IMR-90 (cell line): ENCODE measurements around the gene CPLX1. TPM values are rescaled to one million over a fixed set of nuclear protein-coding genes. Genes with fewer than 3 reads are reported as not detected.

Experiments used
- ATAC-seq: fragments of 200-7000 bp; cut with Tn5 transposase; 2 replicates; pipeline ENCODE4 v1.9.1; 2020; ENCODE audit warnings: low read depth, mild to moderate bottlenecking, moderate library complexity
- BruUV-seq: library from RNA; stranded (reverse); fragments of 400-500 nt; replicated peaks from 2 replicates; lab custom pipeline; 2021; lab: Mats Ljungman, UMichigan
- CTCF ChIA-PET: fragments of 300-600 bp; formaldehyde crosslinking; extraction: SDS; loops from one replicate; lab custom pipeline; 2021; ENCODE audit warnings: antibody characterized with exemption; lab: Yijun Ruan, JAX
- POLR2A ChIA-PET: fragments of 300-600 bp; sonication (Branson Sonifier 250); formaldehyde crosslinking; loops from one replicate; lab custom pipeline; 2022; ENCODE audit warnings: antibody characterized with exemption; ENCODE audit not compliant: unreplicated experiment; lab: Charles Lee
- DNase-seq: peaks from one replicate; pipeline ENCODE4 v3.0.0; 2013
- H2AFZ ChIP-seq: replicated peaks from 2 replicates; pipeline ENCODE3; 2013; ENCODE audit warnings: low read length, mild to moderate bottlenecking; ENCODE audit not compliant: poor library complexity
- H2AK5ac ChIP-seq: 2 replicates; pipeline ENCODE4 v1.6.1; 2013; ENCODE audit warnings: low read depth, low read length, inconsistent platforms
- H2AK9ac ChIP-seq: replicated peaks from 2 replicates; pipeline ENCODE3; 2013; ENCODE audit warnings: mild to moderate bottlenecking, low read depth, low read length, moderate library complexity; ENCODE audit not compliant: poor library complexity
- H2BK120ac ChIP-seq: 2 replicates; pipeline ENCODE4 v1.6.1; 2013; ENCODE audit warnings: low read depth, low read length, inconsistent platforms
- H2BK15ac ChIP-seq: 3 replicates; pipeline ENCODE4 v1.6.1; 2013; ENCODE audit warnings: low read depth, low read length, inconsistent platforms
- H2BK20ac ChIP-seq: 2 replicates; pipeline ENCODE4 v1.6.1; 2013; ENCODE audit warnings: low read depth, mild to moderate bottlenecking, inconsistent platforms, low read length, moderate library complexity
- H2BK5ac ChIP-seq: 2 replicates; pipeline ENCODE4 v1.6.1; 2013; ENCODE audit warnings: mild to moderate bottlenecking, low read depth, low read length, inconsistent platforms; ENCODE audit not compliant: poor library complexity, severe bottlenecking
- H3K14ac ChIP-seq: replicated peaks from 2 replicates; pipeline ENCODE4 v1.6.1; 2013; ENCODE audit warnings: low read depth, low read length, inconsistent platforms
- H3K18ac ChIP-seq: 2 replicates; pipeline ENCODE4 v1.6.1; 2013; ENCODE audit warnings: low read depth, low read length, control low read depth
- H3K23ac ChIP-seq: 2 replicates; pipeline ENCODE4 v1.6.1; 2013; ENCODE audit warnings: low read depth, low read length, inconsistent platforms
- H3K27ac ChIP-seq: 2 replicates; pipeline ENCODE4 v1.5.1; 2013; ENCODE audit warnings: mild to moderate bottlenecking, control low read depth, low read length; ENCODE audit not compliant: insufficient read depth
- H3K27me3 ChIP-seq: 2 replicates; pipeline ENCODE4 v1.6.1; 2013; ENCODE audit warnings: low read length; ENCODE audit not compliant: control insufficient read depth, insufficient read depth
- H3K36me3 ChIP-seq: 2 replicates; pipeline ENCODE4 v1.6.1; 2013; ENCODE audit warnings: low read length, mixed read lengths; ENCODE audit not compliant: control insufficient read depth, insufficient read depth
- H3K4ac ChIP-seq: 2 replicates; pipeline ENCODE4 v1.6.1; 2013; ENCODE audit warnings: low read depth, low read length, inconsistent platforms
- H3K4me1 ChIP-seq: 2 replicates; pipeline ENCODE4 v1.6.1; 2013; ENCODE audit warnings: low read length, mixed read lengths; ENCODE audit not compliant: control insufficient read depth, insufficient read depth
- H3K4me2 ChIP-seq: 2 replicates; pipeline ENCODE4 v1.6.1; 2013; ENCODE audit warnings: low read depth, mild to moderate bottlenecking, control low read depth, low read length, moderate library complexity
- H3K4me3 ChIP-seq: 2 replicates; pipeline ENCODE4 v1.5.1; 2013; ENCODE audit warnings: low read depth, mild to moderate bottlenecking, control low read depth, low read length, moderate library complexity; ENCODE audit not compliant: insufficient read depth
- H3K56ac ChIP-seq: 2 replicates; pipeline ENCODE4 v1.6.1; 2013; ENCODE audit warnings: low read length, inconsistent platforms; ENCODE audit not compliant: insufficient read depth; ENCODE audit errors: extremely low read depth
- H3K79me1 ChIP-seq, 2 experiments: 2 replicates each; pipeline ENCODE4 v1.6.1; 2013; ENCODE audit warnings: low read length in 2 of 2, inconsistent platforms in 1 of 2, low read depth in 1 of 2
- H3K9ac ChIP-seq: 2 replicates; pipeline ENCODE4 v1.6.1; 2013; ENCODE audit warnings: low read depth, low read length, control low read depth
- H3K9me1 ChIP-seq: 2 replicates; pipeline ENCODE4 v1.6.1; 2013; ENCODE audit warnings: low read length, inconsistent platforms; ENCODE audit not compliant: insufficient read depth
- H3K9me3 ChIP-seq: 2 replicates; pipeline ENCODE4 v1.6.1; 2013; ENCODE audit warnings: low read length; ENCODE audit not compliant: control insufficient read depth, insufficient read depth
- H4K20me1 ChIP-seq: 2 replicates; pipeline ENCODE4 v1.6.1; 2013; ENCODE audit warnings: low read length, inconsistent platforms; ENCODE audit not compliant: insufficient read depth
- H4K5ac ChIP-seq: 2 replicates; pipeline ENCODE4 v1.6.1; 2013; ENCODE audit warnings: mild to moderate bottlenecking, low read depth, low read length, control low read depth
- H4K8ac ChIP-seq, 2 experiments: 2 replicates each; pipeline ENCODE4 v1.6.1; 2013; ENCODE audit warnings: low read depth in 2 of 2, low read length in 2 of 2, control low read depth in 1 of 2, inconsistent platforms in 1 of 2
- H4K91ac ChIP-seq: 2 replicates; pipeline ENCODE4 v1.6.1; 2013; ENCODE audit warnings: low read depth, low read length, inconsistent platforms; ENCODE audit not compliant: insufficient read depth
- CHD1 ChIP-seq: IDR thresholded peaks from 2 replicates; pipeline ENCODE4 v1.6.1; 2012; ENCODE audit warnings: low read depth, low read length, improper control_type of control experiment
- ELK1 ChIP-seq: fragments of 150-350 bp; IDR thresholded peaks from 2 replicates; pipeline ENCODE4 v1.6.1; 2016; ENCODE audit warnings: low read depth, mild to moderate bottlenecking, low read length, moderate library complexity, borderline replicate concordance
- FOS ChIP-seq: fragments of 150-350 bp; IDR thresholded peaks from 2 replicates; pipeline ENCODE4 v1.6.1; 2016; ENCODE audit warnings: low read depth, low read length
- MAFK ChIP-seq: IDR thresholded peaks from 2 replicates; pipeline ENCODE4 v1.6.1; 2012; ENCODE audit warnings: low read depth, low read length, improper control_type of control experiment
- MAZ ChIP-seq: IDR thresholded peaks from 2 replicates; pipeline ENCODE4 v1.6.1; 2012; ENCODE audit warnings: low read depth, mild to moderate bottlenecking, low read length, improper control_type of control experiment, moderate library complexity, borderline replicate concordance
- MXI1 ChIP-seq: IDR thresholded peaks from 2 replicates; pipeline ENCODE4 v1.6.1; 2012; ENCODE audit warnings: low read depth, mild to moderate bottlenecking, low read length, moderate library complexity, borderline replicate concordance
- NFE2L2 ChIP-seq: fragments of 150-350 bp; IDR thresholded peaks from 2 replicates; pipeline ENCODE4 v1.6.1; 2016; ENCODE audit warnings: low read depth, mild to moderate bottlenecking, low read length
- POLR2A ChIP-seq: IDR thresholded peaks from 2 replicates; pipeline ENCODE4 v1.6.1; 2012; ENCODE audit warnings: mild to moderate bottlenecking, low read depth, low read length
- RAD21 ChIP-seq: IDR thresholded peaks from 2 replicates; pipeline ENCODE4 v1.6.1; 2012; ENCODE audit warnings: low read length, improper control_type of control experiment
- RCOR1 ChIP-seq: IDR thresholded peaks from 2 replicates; pipeline ENCODE4 v1.6.1; 2012; ENCODE audit warnings: mild to moderate bottlenecking, low read length, improper control_type of control experiment; ENCODE audit not compliant: insufficient replicate concordance
- WGBS, 2 experiments: methylation state at CpG; one replicate each; pipeline versions ENCODE4 v1.1.5 to v1.1.7; 2013; ENCODE audit warnings: missing lambda C conversion rate in 2 of 2; ENCODE audit not compliant: insufficient read length in 1 of 2; ENCODE audit errors: extremely low coverage in 2 of 2; 5-methylcytosine and 5-hydroxymethylcytosine counted together
- dilution Hi-C: fragments of 300-500 bp; cut with HindIII; formaldehyde crosslinking; loops from one replicate; pipeline ENCODE4 v1.14.3; 2018; ENCODE audit warnings: low sequenced_read_pairs; ENCODE audit not compliant: unreplicated experiment
- in situ Hi-C: fragments of 300-500 bp; cut with MboI; formaldehyde crosslinking; loops from 3 replicates; pipeline ENCODE4 v1.14.3; 2019; ENCODE audit warnings: low sequenced_read_pairs, inconsistent platforms, mixed read lengths
- intact Hi-C: fragments of 100-400 bp; cut with micrococcal nuclease; formaldehyde crosslinking; loops from 2 replicates; pipeline ENCODE4 v1.10.0; 2022
- polyA plus RNA-seq, 3 experiments: library from polyadenylated mRNA; depleted of rRNA; stranded (reverse); fragments of >200 nt; gene quantifications; 2 replicates each; pipeline ENCODE4 v1.2.3, GENCODE V29; 2012; ENCODE audit warnings: low replicate concordance in 1 of 3
- total RNA-seq: library from RNA; depleted of rRNA; stranded (reverse); fragments of >200 nt; gene quantifications from 2 replicates; pipeline ENCODE4 v1.2.3, GENCODE V29; 2012
- TF ChIP-seq, protein P1 (sequence below): fragments of 150-350 bp; IDR thresholded peaks from 2 replicates; pipeline ENCODE4 v1.6.1; 2017; ENCODE audit warnings: mild to moderate bottlenecking, antibody characterized with exemption, low read length, low read depth

CPLX1 gene
- total and polyA plus RNA-seq, 2 of the 4 experiments (the other 2 are of a cell fraction) = 0.05 TPM; not detected in 1

DNA sequence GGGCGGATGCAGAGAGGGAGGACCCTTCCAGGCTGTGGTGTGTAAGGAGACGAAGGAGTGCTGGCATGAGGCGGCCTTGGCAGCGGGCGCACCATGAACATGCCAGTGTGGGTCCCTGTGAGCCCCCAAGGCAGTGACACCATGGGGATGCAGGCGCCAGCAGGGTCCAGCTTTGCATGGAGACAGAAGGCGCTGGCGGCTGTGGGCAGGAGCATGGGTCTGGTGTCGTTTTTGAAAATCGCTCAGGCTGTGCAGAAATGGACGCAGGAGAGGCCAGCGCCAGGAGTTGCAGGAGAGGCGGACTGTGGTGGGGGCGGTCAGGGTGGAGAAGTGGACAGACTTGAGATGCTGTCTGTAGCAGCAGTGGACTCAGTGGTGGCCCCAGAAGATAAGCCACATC, 64.2 kb downstream of the CPLX1 start:
- WGBS, 2 experiments = 100% methylated on average over 5 of the region's 14 CpGs; no CpG with 5 or more reads in 1 of the 2 experiments
- ATAC-seq (no peak), DNase-seq (no peak)
- Histone ChIP-seq H2BK20ac (no peak overlapping the region), H2AK9ac (no peak overlapping the region), H4K20me1 (peaks cover 58% of the 10 kb centered on the region), H3K27ac (no peak overlapping the region), H3K4me1 (peaks cover 2% of the 10 kb centered on the region; the same call in 1 of the 2 replicates), H3K79me1 (peaks cover 9 to 59% of the 10 kb centered on the region in 2 experiments; a peak in 3 of 4 replicates), H4K91ac (no peak overlapping the region), H3K9me1 (peaks cover 7% of the 10 kb centered on the region; the same call in 1 of the 2 replicates), H3K18ac (no peak overlapping the region), H3K9me3 (no peaks in the 10 kb centered on the region), H3K14ac (no peak overlapping the region), H2AK5ac (no peak overlapping the region), H2BK5ac (no peak overlapping the region), H3K27me3 (no peaks in the 10 kb centered on the region), H3K4ac (no peak overlapping the region), H2AFZ (no peak overlapping the region), H3K4me3 (no peak overlapping the region), H3K9ac (no peak overlapping the region), H4K8ac (no peak overlapping the region), H3K36me3 (peaks cover 62% of the 10 kb centered on the region), H4K5ac (no peak overlapping the region), H2BK15ac (no peak overlapping the region), H3K4me2 (no peak overlapping the region), H3K23ac (no peak overlapping the region), H2BK120ac (no peak overlapping the region), H3K56ac (no peak overlapping the region)
- intact Hi-C loops (no loop called here), dilution Hi-C loops (no loop called here), in situ Hi-C loops (no loop called here)
- POLR2A ChIA-PET = no interaction called here
- BruUV-seq = no TSS peak
- CTCF ChIA-PET = no interaction called here
- TF ChIP-seq ELK1 = no peak
- no peak for TF ChIP-seq CHD1
- no peak for TF ChIP-seq NFE2L2
- no peak for TF ChIP-seq FOS
- no peak for TF ChIP-seq POLR2A
- TF ChIP-seq MAFK = no peak
- no peak for TF ChIP-seq RAD21
- no peak for TF ChIP-seq MAZ
- TF ChIP-seq RCOR1 = no peak
- TF ChIP-seq, protein P1, sequence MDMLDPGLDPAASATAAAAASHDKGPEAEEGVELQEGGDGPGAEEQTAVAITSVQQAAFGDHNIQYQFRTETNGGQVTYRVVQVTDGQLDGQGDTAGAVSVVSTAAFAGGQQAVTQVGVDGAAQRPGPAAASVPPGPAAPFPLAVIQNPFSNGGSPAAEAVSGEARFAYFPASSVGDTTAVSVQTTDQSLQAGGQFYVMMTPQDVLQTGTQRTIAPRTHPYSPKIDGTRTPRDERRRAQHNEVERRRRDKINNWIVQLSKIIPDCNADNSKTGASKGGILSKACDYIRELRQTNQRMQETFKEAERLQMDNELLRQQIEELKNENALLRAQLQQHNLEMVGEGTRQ = no peak
- TF ChIP-seq MXI1 = no peak
